HG03095 (cell line): ENCODE measurements around the gene CD70.
"Not testable (repeated sequence)": the region's sequence is repeated elsewhere in the genome, so short reads cannot be mapped to it uniquely, and the experiment has no call there.

ENCODE experiments used
- ATAC-seq: cut with Tn5 transposase; IDR thresholded peaks from one replicate; pipeline ENCODE4 v1.9.1; 2021; ENCODE audit warnings: moderate library complexity; ENCODE audit not compliant: unreplicated experiment

Gene CD70

GRCh38 chr19:6572217-6572616 lies 18.7 kb downstream of the CD70 start:
- no peak for ATAC-seq

GRCh38 chr19:6571167-6571566 lies 19.8 kb downstream of the CD70 start:
- ATAC-seq = no peak

- ATAC-seq = no peak
These were observed 20.2 kb downstream of the CD70 start for GRCh38 chr19:6570764-6571163.

- no peak for ATAC-seq
These were observed 22.1 kb downstream of the CD70 start for GRCh38 chr19:6568816-6569215.

- ATAC-seq = no peak
These were observed 22.9 kb downstream of the CD70 start for GRCh38 chr19:6568010-6568526.

GRCh38 chr19:6566727-6567126 lies 24.2 kb downstream of the CD70 start:
- ATAC-seq = not testable (repeated sequence)

- ATAC-seq = no peak
These were observed 26.6 kb downstream of the CD70 start for GRCh38 chr19:6564393-6564792.

- not testable (repeated sequence) for ATAC-seq
These were observed 28.5 kb downstream of the CD70 start for GRCh38 chr19:6562437-6562836.

- no peak for ATAC-seq
These were observed 34.3 kb downstream of the CD70 start for GRCh38 chr19:6556480-6557195.

- ATAC-seq = no peak
These were observed 34.9 kb downstream of the CD70 start for GRCh38 chr19:6556043-6556449.

- ATAC-seq = no peak
These were observed 39.1 kb downstream of the CD70 start for GRCh38 chr19:6551607-6552450.

- no peak for ATAC-seq
These were observed 39.9 kb downstream of the CD70 start for GRCh38 chr19:6551091-6551490.

GRCh38 chr19:6550679-6551078 lies 40.3 kb downstream of the CD70 start:
- not testable (repeated sequence) for ATAC-seq

- ATAC-seq = no peak
These were observed 47.0 kb downstream of the CD70 start for GRCh38 chr19:6543866-6544347.

- ATAC-seq = no peak
These were observed 49.8 kb downstream of the CD70 start for GRCh38 chr19:6540918-6541689.

GRCh38 chr19:6539514-6539913 lies 51.4 kb downstream of the CD70 start:
- ATAC-seq = no peak
